GM23338 (cell line): ENCODE data around the gene ZDHHC16. TPM values are rescaled to one million over a fixed set of nuclear protein-coding genes. Genes with fewer than 3 reads are reported as not detected.

ENCODE experiments used
- ATAC-seq: fragments of 200-7000 bp; cut with Tn5 transposase; 3 replicates; pipeline ENCODE4 v1.9.1; 2020
- DNase-seq: peaks from one replicate; pipeline ENCODE4 v3.0.0-alpha.2; 2015; ENCODE audit warnings: low spot score
- H2AFZ ChIP-seq: fragments of 200-600 bp; sonication (generic); 2 replicates; pipeline ENCODE4 v1.8.0; 2016; ENCODE audit warnings: antibody characterized with exemption, mild to moderate bottlenecking, moderate library complexity
- H3F3A ChIP-seq: fragments of 200-600 bp; sonication (generic); replicated peaks from 2 replicates; pipeline ENCODE4 v1.8.0; 2017; ENCODE audit warnings: antibody characterized with exemption, mixed run types, low read depth
- H3K27ac ChIP-seq: fragments of 200-600 bp; sonication (generic); 2 replicates; pipeline ENCODE4 v1.6.1; 2016; ENCODE audit warnings: low read depth
- H3K27me3 ChIP-seq: fragments of 200-600 bp; sonication (generic); 2 replicates; pipeline ENCODE4 v1.8.0; 2016; ENCODE audit warnings: mild to moderate bottlenecking, mixed run types, moderate library complexity; ENCODE audit not compliant: insufficient read depth
- H3K36me3 ChIP-seq: fragments of 200-600 bp; sonication (generic); 2 replicates; pipeline ENCODE4 v1.8.0; 2016; ENCODE audit warnings: mild to moderate bottlenecking; ENCODE audit not compliant: insufficient read depth
- H3K4me1 ChIP-seq: fragments of 200-600 bp; sonication (generic); 2 replicates; pipeline ENCODE4 v1.8.0; 2016; ENCODE audit warnings: mild to moderate bottlenecking, moderate library complexity; ENCODE audit not compliant: insufficient read depth
- H3K4me2 ChIP-seq: fragments of 200-600 bp; sonication (generic); 2 replicates; pipeline ENCODE4 v1.7.1; 2017; ENCODE audit warnings: mixed run types
- H3K4me3 ChIP-seq: fragments of 200-600 bp; sonication (generic); 2 replicates; pipeline ENCODE4 v1.6.1; 2016; ENCODE audit warnings: mixed run types
- H3K79me2 ChIP-seq: fragments of 200-600 bp; sonication (generic); replicated peaks from 2 replicates; pipeline ENCODE4 v1.8.0; 2017; ENCODE audit warnings: mild to moderate bottlenecking; ENCODE audit not compliant: insufficient read depth
- H3K9me2 ChIP-seq: fragments of 200-600 bp; sonication (generic); 2 replicates; pipeline ENCODE4 v1.8.0; 2017; ENCODE audit not compliant: insufficient read depth
- H4K20me1 ChIP-seq: fragments of 200-600 bp; sonication (generic); replicated peaks from 2 replicates; pipeline ENCODE4 v1.8.0; 2017; ENCODE audit warnings: mild to moderate bottlenecking; ENCODE audit not compliant: insufficient read depth
- H3K27ac Mint-ChIP-seq: 2 replicates; pipeline ENCODE4 v1.8.0; 2020; ENCODE audit warnings: inconsistent platforms, mild to moderate bottlenecking, moderate library complexity, mixed read lengths
- H3K27me3 Mint-ChIP-seq: 3 replicates; pipeline ENCODE4 v1.8.0; 2022; ENCODE audit warnings: low read depth, mild to moderate bottlenecking, moderate library complexity, mixed read lengths, inconsistent platforms; ENCODE audit not compliant: insufficient read depth, poor library complexity
- H3K36me3 Mint-ChIP-seq: 3 replicates; pipeline ENCODE4 v1.8.0; 2021; ENCODE audit warnings: low read depth, mild to moderate bottlenecking, inconsistent platforms, moderate library complexity, mixed read lengths
- H3K4me1 Mint-ChIP-seq: 3 replicates; pipeline ENCODE4 v1.8.0; 2020; ENCODE audit warnings: mild to moderate bottlenecking, inconsistent platforms, mixed read lengths
- H3K4me3 Mint-ChIP-seq: 3 replicates; pipeline ENCODE4 v1.8.0; 2021; ENCODE audit warnings: moderate library complexity, mild to moderate bottlenecking, inconsistent platforms, mixed read lengths
- H3K9me3 Mint-ChIP-seq: 3 replicates; pipeline ENCODE4 v1.8.0; 2020; ENCODE audit warnings: moderate library complexity, mild to moderate bottlenecking, inconsistent platforms, mixed read lengths
- CREB1 ChIP-seq: fragments of 250-450 bp; sonication (Bioruptor Pico); IDR thresholded peaks from 2 replicates; pipeline ENCODE4 v1.5.0; 2020; ENCODE audit warnings: low read depth, mild to moderate bottlenecking, moderate library complexity
- EZH2phosphoT487 ChIP-seq: fragments of 200-600 bp; sonication (generic); IDR thresholded peaks from one replicate; pipeline ENCODE4 v1.8.1; 2018; ENCODE audit warnings: antibody characterized with exemption; ENCODE audit not compliant: unreplicated experiment
- JUNB ChIP-seq: IDR thresholded peaks from one replicate; pipeline ENCODE4 v1.6.1; 2016; ENCODE audit warnings: antibody characterized with exemption; ENCODE audit not compliant: unreplicated experiment
- POLR2AphosphoS5 ChIP-seq: IDR thresholded peaks from 2 replicates; pipeline ENCODE4 v1.6.1; 2016; ENCODE audit warnings: antibody characterized with exemption, low read depth
- STAT1 ChIP-seq: IDR thresholded peaks from one replicate; pipeline ENCODE4 v1.6.1; 2016; ENCODE audit warnings: antibody characterized with exemption; ENCODE audit not compliant: unreplicated experiment
- ZNF114 ChIP-seq: fragments of 250-450 bp; sonication (Bioruptor Pico); IDR thresholded peaks from 2 replicates; pipeline ENCODE4 v1.5.0; 2020; ENCODE audit warnings: mild to moderate bottlenecking, moderate library complexity
- ZNF331 ChIP-seq: fragments of 250-450 bp; sonication (Bioruptor Pico); IDR thresholded peaks from 2 replicates; pipeline ENCODE4 v1.5.0; 2020; ENCODE audit warnings: low read depth, mild to moderate bottlenecking, moderate library complexity
- polyA plus RNA-seq: library from polyadenylated mRNA; unstranded; fragments of >200 nt; fragmentation: Nextera tagmentation; extraction: Ambion mirVana; gene quantifications from 2 replicates; pipeline ENCODE4 v1.2.1, GENCODE V29; 2016
- total RNA-seq: library from RNA; depleted of rRNA; stranded (reverse); fragments of >200 nt; shearing (Covaris generic); gene quantifications from 2 replicates; pipeline ENCODE4 v1.2.3, GENCODE V29; 2014
- TF ChIP-seq, protein P1 (sequence below): fragments of 250-450 bp; sonication (Bioruptor Pico); IDR thresholded peaks from 2 replicates; pipeline ENCODE4 v1.5.0; 2020; ENCODE audit warnings: mild to moderate bottlenecking, moderate library complexity
- TF ChIP-seq, protein P2 (sequence below): IDR thresholded peaks from 2 replicates; pipeline ENCODE4 v1.6.1; 2016; ENCODE audit warnings: antibody characterized with exemption
- TF ChIP-seq, protein P3 (sequence below): IDR thresholded peaks from one replicate; pipeline ENCODE4 v1.6.1; 2018; ENCODE audit warnings: antibody characterized with exemption; ENCODE audit not compliant: unreplicated experiment

ZDHHC16 gene
- total and polyA plus RNA-seq, 2 experiments from 2014 or later = 35.1 to 58.2 TPM

DNA sequence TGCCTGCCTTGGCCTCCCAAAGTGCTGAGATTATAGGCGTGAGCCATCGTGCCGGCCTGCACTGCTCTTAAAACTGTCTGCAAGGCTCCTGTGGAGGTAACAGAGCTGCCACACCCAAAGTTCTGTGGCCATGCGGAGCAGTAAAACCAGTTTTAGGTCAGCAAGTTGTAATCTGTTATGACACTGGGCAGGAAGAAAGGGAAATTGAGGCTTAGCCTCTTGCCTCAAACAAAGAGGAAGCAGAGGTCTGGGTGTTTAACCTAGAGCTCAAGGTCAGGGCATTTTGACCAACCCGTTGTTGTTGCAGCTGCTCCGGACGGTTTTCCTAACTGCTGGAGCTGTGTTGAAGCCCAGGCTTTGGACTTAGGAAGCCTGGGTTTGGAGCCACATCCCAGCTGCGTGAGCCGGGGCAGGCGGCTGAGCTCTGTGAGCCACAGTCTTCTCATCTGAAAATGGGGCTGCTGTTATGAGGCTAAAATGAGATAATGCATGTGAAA, 37.4 kb upstream of the ZDHHC16 start:
- H3K27ac Mint-ChIP-seq = no peak overlapping the region

More for the DNA sequence above, 37.4 kb upstream of the ZDHHC16 start:
- H3K27ac ChIP-seq = no peak overlapping the region
- H3K36me3 ChIP-seq = no peaks in the 10 kb centered on the region
- 0 out of 2 replicates have a peak overlapping the region, but pooled peaks have one; percentile 59 for H2AFZ ChIP-seq
- no peaks in the 10 kb centered on the region for H3K9me2 ChIP-seq
- H4K20me1 ChIP-seq = no peaks in the 10 kb centered on the region
- peaks cover 13% of the 10 kb centered on the region; the same call in 1 of the 2 replicates for H3F3A ChIP-seq
- no peak overlapping the region for H3K4me3 ChIP-seq
- Mint-ChIP-seq H3K4me3 (no peak overlapping the region), H3K36me3 (no peaks in the 10 kb centered on the region), H3K9me3 (no peaks in the 10 kb centered on the region), H3K27me3 (no peaks in the 10 kb centered on the region), H3K4me1 (peaks cover 6% of the 10 kb centered on the region; the same call in 2 of the 3 replicates)
- no peaks in the 10 kb centered on the region for H3K27me3 ChIP-seq
- no peaks in the 10 kb centered on the region for H3K79me2 ChIP-seq
- H3K4me2 ChIP-seq = no peak overlapping the region
- H3K4me1 ChIP-seq = no peaks in the 10 kb centered on the region; the same call in 1 of the 2 replicates
- DNase-seq (no peak), ATAC-seq (no peak)
- TF ChIP-seq, protein P1, sequence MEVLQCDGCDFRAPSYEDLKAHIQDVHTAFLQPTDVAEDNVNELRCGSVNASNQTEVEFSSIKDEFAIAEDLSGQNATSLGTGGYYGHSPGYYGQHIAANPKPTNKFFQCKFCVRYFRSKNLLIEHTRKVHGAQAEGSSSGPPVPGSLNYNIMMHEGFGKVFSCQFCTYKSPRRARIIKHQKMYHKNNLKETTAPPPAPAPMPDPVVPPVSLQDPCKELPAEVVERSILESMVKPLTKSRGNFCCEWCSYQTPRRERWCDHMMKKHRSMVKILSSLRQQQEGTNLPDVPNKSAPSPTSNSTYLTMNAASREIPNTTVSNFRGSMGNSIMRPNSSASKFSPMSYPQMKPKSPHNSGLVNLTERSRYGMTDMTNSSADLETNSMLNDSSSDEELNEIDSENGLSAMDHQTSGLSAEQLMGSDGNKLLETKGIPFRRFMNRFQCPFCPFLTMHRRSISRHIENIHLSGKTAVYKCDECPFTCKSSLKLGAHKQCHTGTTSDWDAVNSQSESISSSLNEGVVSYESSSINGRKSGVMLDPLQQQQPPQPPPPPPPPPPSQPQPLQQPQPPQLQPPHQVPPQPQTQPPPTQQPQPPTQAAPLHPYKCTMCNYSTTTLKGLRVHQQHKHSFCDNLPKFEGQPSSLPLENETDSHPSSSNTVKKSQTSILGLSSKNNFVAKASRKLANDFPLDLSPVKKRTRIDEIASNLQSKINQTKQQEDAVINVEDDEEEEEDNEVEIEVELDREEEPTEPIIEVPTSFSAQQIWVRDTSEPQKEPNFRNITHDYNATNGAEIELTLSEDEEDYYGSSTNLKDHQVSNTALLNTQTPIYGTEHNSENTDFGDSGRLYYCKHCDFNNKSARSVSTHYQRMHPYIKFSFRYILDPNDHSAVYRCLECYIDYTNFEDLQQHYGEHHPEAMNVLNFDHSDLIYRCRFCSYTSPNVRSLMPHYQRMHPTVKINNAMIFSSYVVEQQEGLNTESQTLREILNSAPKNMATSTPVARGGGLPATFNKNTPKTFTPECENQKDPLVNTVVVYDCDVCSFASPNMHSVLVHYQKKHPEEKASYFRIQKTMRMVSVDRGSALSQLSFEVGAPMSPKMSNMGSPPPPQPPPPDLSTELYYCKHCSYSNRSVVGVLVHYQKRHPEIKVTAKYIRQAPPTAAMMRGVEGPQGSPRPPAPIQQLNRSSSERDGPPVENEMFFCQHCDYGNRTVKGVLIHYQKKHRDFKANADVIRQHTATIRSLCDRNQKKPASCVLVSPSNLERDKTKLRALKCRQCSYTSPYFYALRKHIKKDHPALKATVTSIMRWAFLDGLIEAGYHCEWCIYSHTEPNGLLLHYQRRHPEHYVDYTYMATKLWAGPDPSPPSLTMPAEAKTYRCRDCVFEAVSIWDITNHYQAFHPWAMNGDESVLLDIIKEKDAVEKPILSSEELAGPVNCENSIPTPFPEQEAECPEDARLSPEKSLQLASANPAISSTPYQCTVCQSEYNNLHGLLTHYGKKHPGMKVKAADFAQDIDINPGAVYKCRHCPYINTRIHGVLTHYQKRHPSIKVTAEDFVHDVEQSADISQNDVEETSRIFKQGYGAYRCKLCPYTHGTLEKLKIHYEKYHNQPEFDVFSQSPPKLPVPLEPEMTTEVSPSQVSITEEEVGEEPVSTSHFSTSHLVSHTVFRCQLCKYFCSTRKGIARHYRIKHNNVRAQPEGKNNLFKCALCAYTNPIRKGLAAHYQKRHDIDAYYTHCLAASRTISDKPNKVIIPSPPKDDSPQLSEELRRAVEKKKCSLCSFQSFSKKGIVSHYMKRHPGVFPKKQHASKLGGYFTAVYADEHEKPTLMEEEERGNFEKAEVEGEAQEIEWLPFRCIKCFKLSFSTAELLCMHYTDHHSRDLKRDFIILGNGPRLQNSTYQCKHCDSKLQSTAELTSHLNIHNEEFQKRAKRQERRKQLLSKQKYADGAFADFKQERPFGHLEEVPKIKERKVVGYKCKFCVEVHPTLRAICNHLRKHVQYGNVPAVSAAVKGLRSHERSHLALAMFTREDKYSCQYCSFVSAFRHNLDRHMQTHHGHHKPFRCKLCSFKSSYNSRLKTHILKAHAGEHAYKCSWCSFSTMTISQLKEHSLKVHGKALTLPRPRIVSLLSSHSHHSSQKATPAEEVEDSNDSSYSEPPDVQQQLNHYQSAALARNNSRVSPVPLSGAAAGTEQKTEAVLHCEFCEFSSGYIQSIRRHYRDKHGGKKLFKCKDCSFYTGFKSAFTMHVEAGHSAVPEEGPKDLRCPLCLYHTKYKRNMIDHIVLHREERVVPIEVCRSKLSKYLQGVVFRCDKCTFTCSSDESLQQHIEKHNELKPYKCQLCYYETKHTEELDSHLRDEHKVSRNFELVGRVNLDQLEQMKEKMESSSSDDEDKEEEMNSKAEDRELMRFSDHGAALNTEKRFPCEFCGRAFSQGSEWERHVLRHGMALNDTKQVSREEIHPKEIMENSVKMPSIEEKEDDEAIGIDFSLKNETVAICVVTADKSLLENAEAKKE (CRISPR knock-in tag) = no peak
- TF ChIP-seq ZNF114 (CRISPR knock-in tag) (no peak), JUNB (no peak), POLR2AphosphoS5 (no peak), STAT1 (no peak), EZH2phosphoT487 (no peak), ZNF331 (CRISPR knock-in tag) (no peak), CREB1 (CRISPR knock-in tag) (no peak)
- TF ChIP-seq, protein P2, sequence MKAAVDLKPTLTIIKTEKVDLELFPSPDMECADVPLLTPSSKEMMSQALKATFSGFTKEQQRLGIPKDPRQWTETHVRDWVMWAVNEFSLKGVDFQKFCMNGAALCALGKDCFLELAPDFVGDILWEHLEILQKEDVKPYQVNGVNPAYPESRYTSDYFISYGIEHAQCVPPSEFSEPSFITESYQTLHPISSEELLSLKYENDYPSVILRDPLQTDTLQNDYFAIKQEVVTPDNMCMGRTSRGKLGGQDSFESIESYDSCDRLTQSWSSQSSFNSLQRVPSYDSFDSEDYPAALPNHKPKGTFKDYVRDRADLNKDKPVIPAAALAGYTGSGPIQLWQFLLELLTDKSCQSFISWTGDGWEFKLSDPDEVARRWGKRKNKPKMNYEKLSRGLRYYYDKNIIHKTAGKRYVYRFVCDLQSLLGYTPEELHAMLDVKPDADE = no peak
- TF ChIP-seq, protein P3, sequence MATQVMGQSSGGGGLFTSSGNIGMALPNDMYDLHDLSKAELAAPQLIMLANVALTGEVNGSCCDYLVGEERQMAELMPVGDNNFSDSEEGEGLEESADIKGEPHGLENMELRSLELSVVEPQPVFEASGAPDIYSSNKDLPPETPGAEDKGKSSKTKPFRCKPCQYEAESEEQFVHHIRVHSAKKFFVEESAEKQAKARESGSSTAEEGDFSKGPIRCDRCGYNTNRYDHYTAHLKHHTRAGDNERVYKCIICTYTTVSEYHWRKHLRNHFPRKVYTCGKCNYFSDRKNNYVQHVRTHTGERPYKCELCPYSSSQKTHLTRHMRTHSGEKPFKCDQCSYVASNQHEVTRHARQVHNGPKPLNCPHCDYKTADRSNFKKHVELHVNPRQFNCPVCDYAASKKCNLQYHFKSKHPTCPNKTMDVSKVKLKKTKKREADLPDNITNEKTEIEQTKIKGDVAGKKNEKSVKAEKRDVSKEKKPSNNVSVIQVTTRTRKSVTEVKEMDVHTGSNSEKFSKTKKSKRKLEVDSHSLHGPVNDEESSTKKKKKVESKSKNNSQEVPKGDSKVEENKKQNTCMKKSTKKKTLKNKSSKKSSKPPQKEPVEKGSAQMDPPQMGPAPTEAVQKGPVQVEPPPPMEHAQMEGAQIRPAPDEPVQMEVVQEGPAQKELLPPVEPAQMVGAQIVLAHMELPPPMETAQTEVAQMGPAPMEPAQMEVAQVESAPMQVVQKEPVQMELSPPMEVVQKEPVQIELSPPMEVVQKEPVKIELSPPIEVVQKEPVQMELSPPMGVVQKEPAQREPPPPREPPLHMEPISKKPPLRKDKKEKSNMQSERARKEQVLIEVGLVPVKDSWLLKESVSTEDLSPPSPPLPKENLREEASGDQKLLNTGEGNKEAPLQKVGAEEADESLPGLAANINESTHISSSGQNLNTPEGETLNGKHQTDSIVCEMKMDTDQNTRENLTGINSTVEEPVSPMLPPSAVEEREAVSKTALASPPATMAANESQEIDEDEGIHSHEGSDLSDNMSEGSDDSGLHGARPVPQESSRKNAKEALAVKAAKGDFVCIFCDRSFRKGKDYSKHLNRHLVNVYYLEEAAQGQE = no peak
